ENCODE results near the gene ATP8B1. TPM values are rescaled to one million over a fixed set of nuclear protein-coding genes. Genes with fewer than 3 reads are reported as not detected.

ATP8B1 gene
- total and polyA plus RNA-seq, 2 experiments from 2014 or later, result 1.7 to 3.0 TPM

DNA sequence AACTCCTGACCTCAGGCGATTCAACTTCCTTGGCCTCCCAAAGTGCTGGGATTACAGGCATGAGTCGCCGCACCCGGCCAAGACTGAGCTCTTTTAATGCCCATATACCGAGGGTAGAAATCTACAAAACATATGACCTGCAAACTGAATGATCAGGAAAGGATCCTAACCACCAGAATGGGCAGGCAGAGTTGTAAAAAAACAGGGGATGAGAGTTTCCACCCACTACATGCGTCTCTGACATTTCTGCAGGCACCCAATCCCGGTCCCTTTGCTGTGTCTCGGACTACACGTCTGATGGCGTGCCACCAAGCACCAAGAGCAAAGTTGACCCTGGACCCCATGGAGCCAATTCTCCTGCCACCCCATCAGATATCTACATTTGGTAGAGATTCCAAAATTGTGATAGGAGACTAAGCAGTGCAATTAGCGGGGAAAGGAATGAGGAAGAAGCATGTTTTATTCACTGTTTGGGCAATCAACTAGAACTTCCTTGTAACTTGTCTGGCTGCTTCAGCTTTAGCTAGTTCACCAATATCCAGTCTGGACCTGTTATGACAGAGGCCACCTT is 74.1 kb downstream of the ATP8B1 start:
- no peaks in the 10 kb centered on the region; the same call in 1 of the 2 replicates for H3K36me3 ChIP-seq (ENCODE audit: insufficient read depth)
- no peak for DNase-seq (ENCODE audit: low spot score)
- H3K9me3 Mint-ChIP-seq, result peaks cover 6% of the 10 kb centered on the region; the same call in 1 of the 3 replicates
- H3K4me1 ChIP-seq (ENCODE audit: insufficient read depth), result no peaks in the 10 kb centered on the region
- TF ChIP-seq, protein P1, sequence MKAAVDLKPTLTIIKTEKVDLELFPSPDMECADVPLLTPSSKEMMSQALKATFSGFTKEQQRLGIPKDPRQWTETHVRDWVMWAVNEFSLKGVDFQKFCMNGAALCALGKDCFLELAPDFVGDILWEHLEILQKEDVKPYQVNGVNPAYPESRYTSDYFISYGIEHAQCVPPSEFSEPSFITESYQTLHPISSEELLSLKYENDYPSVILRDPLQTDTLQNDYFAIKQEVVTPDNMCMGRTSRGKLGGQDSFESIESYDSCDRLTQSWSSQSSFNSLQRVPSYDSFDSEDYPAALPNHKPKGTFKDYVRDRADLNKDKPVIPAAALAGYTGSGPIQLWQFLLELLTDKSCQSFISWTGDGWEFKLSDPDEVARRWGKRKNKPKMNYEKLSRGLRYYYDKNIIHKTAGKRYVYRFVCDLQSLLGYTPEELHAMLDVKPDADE (IDR thresholded peaks at IDR 0.05), result no peak
- TF ChIP-seq, protein P2, sequence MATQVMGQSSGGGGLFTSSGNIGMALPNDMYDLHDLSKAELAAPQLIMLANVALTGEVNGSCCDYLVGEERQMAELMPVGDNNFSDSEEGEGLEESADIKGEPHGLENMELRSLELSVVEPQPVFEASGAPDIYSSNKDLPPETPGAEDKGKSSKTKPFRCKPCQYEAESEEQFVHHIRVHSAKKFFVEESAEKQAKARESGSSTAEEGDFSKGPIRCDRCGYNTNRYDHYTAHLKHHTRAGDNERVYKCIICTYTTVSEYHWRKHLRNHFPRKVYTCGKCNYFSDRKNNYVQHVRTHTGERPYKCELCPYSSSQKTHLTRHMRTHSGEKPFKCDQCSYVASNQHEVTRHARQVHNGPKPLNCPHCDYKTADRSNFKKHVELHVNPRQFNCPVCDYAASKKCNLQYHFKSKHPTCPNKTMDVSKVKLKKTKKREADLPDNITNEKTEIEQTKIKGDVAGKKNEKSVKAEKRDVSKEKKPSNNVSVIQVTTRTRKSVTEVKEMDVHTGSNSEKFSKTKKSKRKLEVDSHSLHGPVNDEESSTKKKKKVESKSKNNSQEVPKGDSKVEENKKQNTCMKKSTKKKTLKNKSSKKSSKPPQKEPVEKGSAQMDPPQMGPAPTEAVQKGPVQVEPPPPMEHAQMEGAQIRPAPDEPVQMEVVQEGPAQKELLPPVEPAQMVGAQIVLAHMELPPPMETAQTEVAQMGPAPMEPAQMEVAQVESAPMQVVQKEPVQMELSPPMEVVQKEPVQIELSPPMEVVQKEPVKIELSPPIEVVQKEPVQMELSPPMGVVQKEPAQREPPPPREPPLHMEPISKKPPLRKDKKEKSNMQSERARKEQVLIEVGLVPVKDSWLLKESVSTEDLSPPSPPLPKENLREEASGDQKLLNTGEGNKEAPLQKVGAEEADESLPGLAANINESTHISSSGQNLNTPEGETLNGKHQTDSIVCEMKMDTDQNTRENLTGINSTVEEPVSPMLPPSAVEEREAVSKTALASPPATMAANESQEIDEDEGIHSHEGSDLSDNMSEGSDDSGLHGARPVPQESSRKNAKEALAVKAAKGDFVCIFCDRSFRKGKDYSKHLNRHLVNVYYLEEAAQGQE (IDR thresholded peaks at IDR 0.05; ENCODE audit: unreplicated experiment), result no peak
- TF ChIP-seq ZNF114 (CRISPR knock-in tag; IDR thresholded peaks at IDR 0.05), result no peak
- no peak for TF ChIP-seq ZNF331 (CRISPR knock-in tag; IDR thresholded peaks at IDR 0.05; ENCODE audit: low read depth)
- TF ChIP-seq EZH2 (IDR thresholded peaks at IDR 0.05; ENCODE audit: low read depth, unreplicated experiment), result no peak
- TF ChIP-seq, protein P3, sequence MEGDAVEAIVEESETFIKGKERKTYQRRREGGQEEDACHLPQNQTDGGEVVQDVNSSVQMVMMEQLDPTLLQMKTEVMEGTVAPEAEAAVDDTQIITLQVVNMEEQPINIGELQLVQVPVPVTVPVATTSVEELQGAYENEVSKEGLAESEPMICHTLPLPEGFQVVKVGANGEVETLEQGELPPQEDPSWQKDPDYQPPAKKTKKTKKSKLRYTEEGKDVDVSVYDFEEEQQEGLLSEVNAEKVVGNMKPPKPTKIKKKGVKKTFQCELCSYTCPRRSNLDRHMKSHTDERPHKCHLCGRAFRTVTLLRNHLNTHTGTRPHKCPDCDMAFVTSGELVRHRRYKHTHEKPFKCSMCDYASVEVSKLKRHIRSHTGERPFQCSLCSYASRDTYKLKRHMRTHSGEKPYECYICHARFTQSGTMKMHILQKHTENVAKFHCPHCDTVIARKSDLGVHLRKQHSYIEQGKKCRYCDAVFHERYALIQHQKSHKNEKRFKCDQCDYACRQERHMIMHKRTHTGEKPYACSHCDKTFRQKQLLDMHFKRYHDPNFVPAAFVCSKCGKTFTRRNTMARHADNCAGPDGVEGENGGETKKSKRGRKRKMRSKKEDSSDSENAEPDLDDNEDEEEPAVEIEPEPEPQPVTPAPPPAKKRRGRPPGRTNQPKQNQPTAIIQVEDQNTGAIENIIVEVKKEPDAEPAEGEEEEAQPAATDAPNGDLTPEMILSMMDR (conservative IDR thresholded peaks at IDR 0.05; ENCODE audit: low read depth in 2 of 2), result no peak
- TF ChIP-seq, protein P4, sequence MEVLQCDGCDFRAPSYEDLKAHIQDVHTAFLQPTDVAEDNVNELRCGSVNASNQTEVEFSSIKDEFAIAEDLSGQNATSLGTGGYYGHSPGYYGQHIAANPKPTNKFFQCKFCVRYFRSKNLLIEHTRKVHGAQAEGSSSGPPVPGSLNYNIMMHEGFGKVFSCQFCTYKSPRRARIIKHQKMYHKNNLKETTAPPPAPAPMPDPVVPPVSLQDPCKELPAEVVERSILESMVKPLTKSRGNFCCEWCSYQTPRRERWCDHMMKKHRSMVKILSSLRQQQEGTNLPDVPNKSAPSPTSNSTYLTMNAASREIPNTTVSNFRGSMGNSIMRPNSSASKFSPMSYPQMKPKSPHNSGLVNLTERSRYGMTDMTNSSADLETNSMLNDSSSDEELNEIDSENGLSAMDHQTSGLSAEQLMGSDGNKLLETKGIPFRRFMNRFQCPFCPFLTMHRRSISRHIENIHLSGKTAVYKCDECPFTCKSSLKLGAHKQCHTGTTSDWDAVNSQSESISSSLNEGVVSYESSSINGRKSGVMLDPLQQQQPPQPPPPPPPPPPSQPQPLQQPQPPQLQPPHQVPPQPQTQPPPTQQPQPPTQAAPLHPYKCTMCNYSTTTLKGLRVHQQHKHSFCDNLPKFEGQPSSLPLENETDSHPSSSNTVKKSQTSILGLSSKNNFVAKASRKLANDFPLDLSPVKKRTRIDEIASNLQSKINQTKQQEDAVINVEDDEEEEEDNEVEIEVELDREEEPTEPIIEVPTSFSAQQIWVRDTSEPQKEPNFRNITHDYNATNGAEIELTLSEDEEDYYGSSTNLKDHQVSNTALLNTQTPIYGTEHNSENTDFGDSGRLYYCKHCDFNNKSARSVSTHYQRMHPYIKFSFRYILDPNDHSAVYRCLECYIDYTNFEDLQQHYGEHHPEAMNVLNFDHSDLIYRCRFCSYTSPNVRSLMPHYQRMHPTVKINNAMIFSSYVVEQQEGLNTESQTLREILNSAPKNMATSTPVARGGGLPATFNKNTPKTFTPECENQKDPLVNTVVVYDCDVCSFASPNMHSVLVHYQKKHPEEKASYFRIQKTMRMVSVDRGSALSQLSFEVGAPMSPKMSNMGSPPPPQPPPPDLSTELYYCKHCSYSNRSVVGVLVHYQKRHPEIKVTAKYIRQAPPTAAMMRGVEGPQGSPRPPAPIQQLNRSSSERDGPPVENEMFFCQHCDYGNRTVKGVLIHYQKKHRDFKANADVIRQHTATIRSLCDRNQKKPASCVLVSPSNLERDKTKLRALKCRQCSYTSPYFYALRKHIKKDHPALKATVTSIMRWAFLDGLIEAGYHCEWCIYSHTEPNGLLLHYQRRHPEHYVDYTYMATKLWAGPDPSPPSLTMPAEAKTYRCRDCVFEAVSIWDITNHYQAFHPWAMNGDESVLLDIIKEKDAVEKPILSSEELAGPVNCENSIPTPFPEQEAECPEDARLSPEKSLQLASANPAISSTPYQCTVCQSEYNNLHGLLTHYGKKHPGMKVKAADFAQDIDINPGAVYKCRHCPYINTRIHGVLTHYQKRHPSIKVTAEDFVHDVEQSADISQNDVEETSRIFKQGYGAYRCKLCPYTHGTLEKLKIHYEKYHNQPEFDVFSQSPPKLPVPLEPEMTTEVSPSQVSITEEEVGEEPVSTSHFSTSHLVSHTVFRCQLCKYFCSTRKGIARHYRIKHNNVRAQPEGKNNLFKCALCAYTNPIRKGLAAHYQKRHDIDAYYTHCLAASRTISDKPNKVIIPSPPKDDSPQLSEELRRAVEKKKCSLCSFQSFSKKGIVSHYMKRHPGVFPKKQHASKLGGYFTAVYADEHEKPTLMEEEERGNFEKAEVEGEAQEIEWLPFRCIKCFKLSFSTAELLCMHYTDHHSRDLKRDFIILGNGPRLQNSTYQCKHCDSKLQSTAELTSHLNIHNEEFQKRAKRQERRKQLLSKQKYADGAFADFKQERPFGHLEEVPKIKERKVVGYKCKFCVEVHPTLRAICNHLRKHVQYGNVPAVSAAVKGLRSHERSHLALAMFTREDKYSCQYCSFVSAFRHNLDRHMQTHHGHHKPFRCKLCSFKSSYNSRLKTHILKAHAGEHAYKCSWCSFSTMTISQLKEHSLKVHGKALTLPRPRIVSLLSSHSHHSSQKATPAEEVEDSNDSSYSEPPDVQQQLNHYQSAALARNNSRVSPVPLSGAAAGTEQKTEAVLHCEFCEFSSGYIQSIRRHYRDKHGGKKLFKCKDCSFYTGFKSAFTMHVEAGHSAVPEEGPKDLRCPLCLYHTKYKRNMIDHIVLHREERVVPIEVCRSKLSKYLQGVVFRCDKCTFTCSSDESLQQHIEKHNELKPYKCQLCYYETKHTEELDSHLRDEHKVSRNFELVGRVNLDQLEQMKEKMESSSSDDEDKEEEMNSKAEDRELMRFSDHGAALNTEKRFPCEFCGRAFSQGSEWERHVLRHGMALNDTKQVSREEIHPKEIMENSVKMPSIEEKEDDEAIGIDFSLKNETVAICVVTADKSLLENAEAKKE (CRISPR knock-in tag; IDR thresholded peaks at IDR 0.05), result no peak
- TF ChIP-seq STAT1 (IDR thresholded peaks at IDR 0.05; ENCODE audit: unreplicated experiment), result no peak
- no peak for TF ChIP-seq POLR2AphosphoS5 (IDR thresholded peaks at IDR 0.05; ENCODE audit: low read depth)
- TF ChIP-seq CREB1 (CRISPR knock-in tag; IDR thresholded peaks at IDR 0.05; ENCODE audit: low read depth), result no peak
- no peak for TF ChIP-seq NANOG (IDR thresholded peaks at IDR 0.05; ENCODE audit: borderline replicate concordance)
- TF ChIP-seq EZH2phosphoT487 (IDR thresholded peaks at IDR 0.05; ENCODE audit: unreplicated experiment), result no peak
- no peak for TF ChIP-seq JUNB (IDR thresholded peaks at IDR 0.05; ENCODE audit: unreplicated experiment)
- H3K9me2 ChIP-seq (ENCODE audit: insufficient read depth), result no peaks in the 10 kb centered on the region; the same call in 1 of the 2 replicates
- no peak overlapping the region for H3K4me2 ChIP-seq
- no peak overlapping the region for H2AFZ ChIP-seq
- 0 out of 2 replicates have a peak, but pooled peaks cover 3% of the 10 kb centered on the region for H4K20me1 ChIP-seq (replicated peaks; ENCODE audit: insufficient read depth)
- H3K27me3 Mint-ChIP-seq (ENCODE audit: insufficient read depth, low read depth, poor library complexity), result peaks cover 3% of the 10 kb centered on the region
- no peak overlapping the region for H3K4me3 Mint-ChIP-seq
- no peaks in the 10 kb centered on the region for H3K4me1 Mint-ChIP-seq
- peaks cover 12% of the 10 kb centered on the region for H3K36me3 Mint-ChIP-seq (ENCODE audit: low read depth)
- H3F3A ChIP-seq (replicated peaks; ENCODE audit: low read depth), result no peaks in the 10 kb centered on the region
- no peak overlapping the region for H3K27ac Mint-ChIP-seq
- no peaks in the 10 kb centered on the region for H3K27me3 ChIP-seq (ENCODE audit: insufficient read depth)
- no peak overlapping the region for H3K27ac ChIP-seq (ENCODE audit: low read depth)
- no peak overlapping the region for H3K4me3 ChIP-seq
- no peaks in the 10 kb centered on the region for H3K79me2 ChIP-seq (replicated peaks; ENCODE audit: insufficient read depth)
- no peak for ATAC-seq
